Peyer's patch (tissue), 4 donors: Measurements from ENCODE around the gene CMAS.

Source experiments
- CTCF ChIP-seq, 6 experiments: fragments of 450-650 bp in 4 of 6; fragments of 200-600 bp in 2 of 6; sonication (generic) in 1 of 6; IDR thresholded peaks; one replicate each; pipeline ENCODE4 v1.5.1; 2017 to 2019; ENCODE audit warnings: antibody characterized with exemption in 6 of 6, mild to moderate bottlenecking in 3 of 6, moderate library complexity in 1 of 6
- POLR2A ChIP-seq, 2 donors: fragments of 450-650 bp; IDR thresholded peaks; one replicate each; pipeline ENCODE4 v1.5.1; 2017; ENCODE audit warnings: antibody characterized with exemption in 2 of 2, mild to moderate bottlenecking in 2 of 2, moderate library complexity in 2 of 2

DNA sequence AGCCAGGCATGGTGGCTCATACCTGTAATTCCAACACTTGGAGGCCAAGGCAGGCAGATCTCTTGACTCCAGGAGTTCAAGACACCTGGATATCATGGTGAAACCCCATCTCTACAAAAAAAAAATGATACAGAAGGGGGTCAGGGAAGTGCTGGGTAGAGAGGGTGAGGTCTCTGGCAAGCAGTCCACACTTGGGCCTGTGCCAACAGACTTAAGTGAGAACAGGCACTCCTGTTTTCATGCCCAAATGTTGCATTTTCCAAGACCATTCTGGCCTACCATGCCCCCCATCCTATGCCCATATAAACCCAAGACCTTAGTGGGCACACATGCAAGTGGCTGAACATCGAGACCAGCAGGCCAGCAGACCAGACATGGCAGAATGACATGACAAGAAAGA, 16.0 kb upstream of the CMAS start:
- no peak for TF ChIP-seq CTCF (IDR thresholded peaks at IDR 0.05)
- no peak for TF ChIP-seq POLR2A (IDR thresholded peaks at IDR 0.05)
